Subcutaneous adipose tissue (tissue), 4 donors: Measurements from ENCODE around the gene PCNX2. TPM values are rescaled to one million over a fixed set of nuclear protein-coding genes. Genes with fewer than 3 reads are reported as not detected.

Experiments
- total RNA-seq, 4 donors: library from RNA; depleted of rRNA; stranded (reverse); fragments of >200 nt; gene quantifications; one replicate each; pipeline ENCODE4 v1.1.0, GENCODE V29; 2016
- TF ChIP-seq, protein P1 (sequence below): fragments of 450-650 bp; IDR thresholded peaks from one replicate; pipeline ENCODE4 v1.5.1; 2016; ENCODE audit warnings: low read depth, mild to moderate bottlenecking, control low read depth, antibody characterized with exemption, moderate library complexity

Gene PCNX2
- total RNA-seq, 4 donors from 2014 or later: 13.0 to 33.1 (median 18.4) TPM

DNA sequence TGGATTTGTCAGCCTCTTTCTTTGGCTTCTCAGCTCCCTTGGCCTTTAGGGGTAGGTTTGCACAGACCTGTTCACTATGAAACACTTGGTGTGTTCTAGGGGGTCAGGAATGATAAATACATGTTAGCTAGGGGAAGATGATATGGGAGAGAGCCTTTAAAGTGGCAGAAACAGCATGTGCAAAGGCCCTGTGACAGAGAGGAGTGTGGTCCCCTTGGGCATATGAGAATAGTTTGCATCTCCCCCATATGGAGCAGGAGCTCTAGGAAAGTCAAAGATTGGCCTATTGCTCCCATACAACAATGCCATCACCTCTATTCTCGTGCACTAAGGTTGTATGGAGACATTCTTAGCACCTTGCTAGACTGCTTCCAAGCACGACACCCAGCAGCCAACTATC, 355.8 kb downstream of the PCNX2 start:
- TF ChIP-seq, protein P1, sequence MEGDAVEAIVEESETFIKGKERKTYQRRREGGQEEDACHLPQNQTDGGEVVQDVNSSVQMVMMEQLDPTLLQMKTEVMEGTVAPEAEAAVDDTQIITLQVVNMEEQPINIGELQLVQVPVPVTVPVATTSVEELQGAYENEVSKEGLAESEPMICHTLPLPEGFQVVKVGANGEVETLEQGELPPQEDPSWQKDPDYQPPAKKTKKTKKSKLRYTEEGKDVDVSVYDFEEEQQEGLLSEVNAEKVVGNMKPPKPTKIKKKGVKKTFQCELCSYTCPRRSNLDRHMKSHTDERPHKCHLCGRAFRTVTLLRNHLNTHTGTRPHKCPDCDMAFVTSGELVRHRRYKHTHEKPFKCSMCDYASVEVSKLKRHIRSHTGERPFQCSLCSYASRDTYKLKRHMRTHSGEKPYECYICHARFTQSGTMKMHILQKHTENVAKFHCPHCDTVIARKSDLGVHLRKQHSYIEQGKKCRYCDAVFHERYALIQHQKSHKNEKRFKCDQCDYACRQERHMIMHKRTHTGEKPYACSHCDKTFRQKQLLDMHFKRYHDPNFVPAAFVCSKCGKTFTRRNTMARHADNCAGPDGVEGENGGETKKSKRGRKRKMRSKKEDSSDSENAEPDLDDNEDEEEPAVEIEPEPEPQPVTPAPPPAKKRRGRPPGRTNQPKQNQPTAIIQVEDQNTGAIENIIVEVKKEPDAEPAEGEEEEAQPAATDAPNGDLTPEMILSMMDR: no peak

GRCh38 chr1:232938926-232939325, 356.6 kb downstream of the PCNX2 start:
- TF ChIP-seq, protein P1: no peak

- TF ChIP-seq, protein P1: no peak
Observed at GRCh38 chr1:232937741-232938375, 357.7 kb downstream of the PCNX2 start.

- TF ChIP-seq, protein P1: no peak
Observed at GRCh38 chr1:232936941-232937340, 358.6 kb downstream of the PCNX2 start.

Other genes starting within 250 kb of the PCNX2 start
- gene MAP3K21, start 32.0 kb upstream of the PCNX2 start, total RNA-seq: 1 to 10 TPM in 2 of 4 donors, under 1 TPM in 2; 0.19 to 1.9 (median 1.1) TPM